HepG2 (cell line): ENCODE data around the gene ADAMTS2. TPM values are rescaled to one million over a fixed set of nuclear protein-coding genes. Genes with fewer than 3 reads are reported as not detected.

ENCODE experiments used
- ATAC-seq: fragments of 200-7000 bp; cut with Tn5 transposase; 3 replicates; pipeline ENCODE4 v1.9.1; 2020; ENCODE audit warnings: mild to moderate bottlenecking, moderate library complexity
- BruUV-seq: library from RNA; stranded (reverse); fragments of 400-500 nt; replicated peaks from 2 replicates; lab custom pipeline; 2021; lab: Mats Ljungman, UMichigan
- CTCF ChIA-PET: fragments of 300-600 bp; formaldehyde crosslinking; extraction: SDS; loops from one replicate; lab custom pipeline; 2021; ENCODE audit warnings: low total read pairs, inconsistent platforms, low intra/inter-chr PET ratio; lab: Yijun Ruan, JAX
- POLR2A ChIA-PET: fragments of 350-600 bp; sonication (Branson Sonifier 250); formaldehyde crosslinking; loops from one replicate; lab custom pipeline; 2020; ENCODE audit warnings: antibody characterized with exemption, inconsistent platforms; lab: Yijun Ruan, JAX
- DNase-seq: peaks from one replicate; pipeline ENCODE4 v3.0.0-alpha.2; 2015; ENCODE audit warnings: low spot score
- FAIRE-seq: peaks from 3 replicates; lab custom pipeline; 2011; peaks lifted over from hg19 to GRCh38; lab: Jason Lieb, UNC
- H2AFZ ChIP-seq: one replicate; pipeline ENCODE4 v1.6.1; 2011; ENCODE audit warnings: low read length, inconsistent platforms
- H3K27ac ChIP-seq: fragments of 300-600 bp; 3 replicates; pipeline ENCODE4 v1.8.0; 2011; ENCODE audit warnings: mixed run types, mild to moderate bottlenecking, mixed read lengths, low read length, inconsistent platforms; ENCODE audit not compliant: insufficient read depth; ENCODE audit errors: extremely low read length
- H3K27me3 ChIP-seq, 2 experiments: fragments of 200-600 bp in 1 of 2; 2 replicates in 1 of 2; 3 replicates in 1 of 2; pipeline versions ENCODE4 v1.6.0 to v1.8.0; 2011; ENCODE audit warnings: low read length in 2 of 2, mild to moderate bottlenecking in 2 of 2, moderate library complexity in 2 of 2, inconsistent platforms in 1 of 2; ENCODE audit not compliant: insufficient read depth in 2 of 2, control insufficient read depth in 1 of 2
- H3K36me3 ChIP-seq, 2 experiments: fragments of 200-600 bp in 1 of 2; replicated peaks in 1 of 2; 2 replicates in 1 of 2; 3 replicates in 1 of 2; pipeline versions ENCODE4 v1.5.1 to v1.8.0; 2011; ENCODE audit warnings: low read length in 2 of 2, inconsistent platforms in 1 of 2; ENCODE audit not compliant: insufficient read depth in 2 of 2, control insufficient read depth in 1 of 2
- H3K4me1 ChIP-seq: 2 replicates; pipeline ENCODE4 v1.5.1; 2012; ENCODE audit warnings: low read length, inconsistent platforms; ENCODE audit not compliant: insufficient read depth
- H3K4me2 ChIP-seq: 2 replicates; pipeline ENCODE4 v1.6.0; 2011; ENCODE audit warnings: low read depth, low read length, inconsistent platforms
- H3K4me3 ChIP-seq, 3 experiments: fragments of 200-600 bp in 1 of 3; sonication (generic), shearing (Covaris generic) in 1 of 3; replicated peaks in 1 of 3; 2 replicates each; pipeline ENCODE4 v1.5.1; 2011 to 2016; ENCODE audit warnings: low read length in 3 of 3, inconsistent platforms in 2 of 3, low read depth in 2 of 3, mild to moderate bottlenecking in 2 of 3, control low read depth in 1 of 3, mixed read lengths in 1 of 3; ENCODE audit not compliant: insufficient read depth in 1 of 3
- H3K79me2 ChIP-seq: one replicate; pipeline ENCODE4 v1.6.1; 2011; ENCODE audit warnings: low read length, inconsistent platforms; ENCODE audit not compliant: insufficient read depth
- H3K9ac ChIP-seq: 2 replicates; pipeline ENCODE4 v1.6.0; 2011; ENCODE audit warnings: mild to moderate bottlenecking, low read depth, low read length, inconsistent platforms; ENCODE audit not compliant: insufficient read depth
- H3K9me3 ChIP-seq: 2 replicates; pipeline ENCODE4 v1.5.1; 2012; ENCODE audit warnings: mild to moderate bottlenecking, low read length
- H4K20me1 ChIP-seq: 2 replicates; pipeline ENCODE4 v1.6.0; 2011; ENCODE audit warnings: inconsistent platforms, mild to moderate bottlenecking, low read length, moderate library complexity; ENCODE audit not compliant: insufficient read depth
- HMGXB4 ChIP-seq, 2 experiments: sonication (generic) in 1 of 2; formaldehyde crosslinking in 1 of 2; IDR thresholded peaks; 2 replicates each; pipeline versions ENCODE4 v1.4.0 to v1.6.1; 2018 to 2020; ENCODE audit warnings: missing genetic modification reagents in 2 of 2, borderline replicate concordance in 1 of 2, low read depth in 1 of 2, mild to moderate bottlenecking in 1 of 2, missing biosample characterization in 1 of 2
- KLF13 ChIP-seq: sonication (generic); formaldehyde crosslinking; IDR thresholded peaks from 2 replicates; pipeline ENCODE4 v1.4.0; 2020; ENCODE audit warnings: mild to moderate bottlenecking, missing genetic modification reagents
- KLF9 ChIP-seq: IDR thresholded peaks from 2 replicates; pipeline ENCODE4 v1.6.1; 2016; ENCODE audit warnings: low read depth
- NCOA5 ChIP-seq: sonication (generic); formaldehyde crosslinking; IDR thresholded peaks from 2 replicates; pipeline ENCODE4 v1.4.0; 2020; ENCODE audit warnings: missing genetic modification reagents
- NR2F1 ChIP-seq, 2 experiments: fragments of 450-650 bp in 1 of 2; formaldehyde crosslinking in 1 of 2; IDR thresholded peaks; 2 replicates each; pipeline versions ENCODE4 v1.5.0 to v1.6.1; 2016 to 2020; ENCODE audit warnings: mild to moderate bottlenecking in 1 of 2, missing compliant biosample characterization in 1 of 2, missing genetic modification reagents in 1 of 2, moderate library complexity in 1 of 2
- PAXIP1 ChIP-seq: sonication (generic); formaldehyde crosslinking; conservative IDR thresholded peaks from 2 replicates; pipeline ENCODE4 v1.4.0; 2020; ENCODE audit warnings: mild to moderate bottlenecking, missing genetic modification reagents, moderate library complexity
- RNF2 ChIP-seq: fragments of 450-650 bp; conservative IDR thresholded peaks from 2 replicates; pipeline ENCODE4 v1.6.1; 2016; ENCODE audit warnings: low read depth
- STAT5B ChIP-seq: sonication (generic); formaldehyde crosslinking; IDR thresholded peaks from 2 replicates; pipeline ENCODE4 v1.4.0; 2020; ENCODE audit warnings: missing genetic modification reagents
- ZMAT3 ChIP-seq: sonication (generic); formaldehyde crosslinking; conservative IDR thresholded peaks from 2 replicates; pipeline ENCODE4 v1.7.0; 2021; ENCODE audit warnings: missing genetic modification reagents
- ZNF180 ChIP-seq: sonication (generic); formaldehyde crosslinking; IDR thresholded peaks from 2 replicates; pipeline ENCODE4 v1.4.0; 2020; ENCODE audit warnings: low read depth, missing genetic modification reagents, borderline replicate concordance
- ZNF235 ChIP-seq: sonication (generic); formaldehyde crosslinking; IDR thresholded peaks from 2 replicates; pipeline ENCODE4 v1.8.1; 2023; ENCODE audit warnings: mild to moderate bottlenecking, missing genetic modification reagents, borderline replicate concordance
- ZNF276 ChIP-seq: sonication (generic); formaldehyde crosslinking; IDR thresholded peaks from 2 replicates; pipeline ENCODE4 v1.4.0; 2020; ENCODE audit warnings: mild to moderate bottlenecking, low read depth, missing genetic modification reagents
- ZNF451 ChIP-seq: sonication (generic); formaldehyde crosslinking; IDR thresholded peaks from 2 replicates; pipeline ENCODE4 v1.5.0; 2020; ENCODE audit warnings: mild to moderate bottlenecking, missing genetic modification reagents
- ZNF562 ChIP-seq: sonication (generic); formaldehyde crosslinking; IDR thresholded peaks from 2 replicates; pipeline ENCODE4 v1.8.0; 2022; ENCODE audit warnings: missing genetic modification reagents, borderline replicate concordance
- ZNF781 ChIP-seq: sonication (generic); formaldehyde crosslinking; IDR thresholded peaks from 2 replicates; pipeline ENCODE4 v1.5.1; 2020; ENCODE audit warnings: borderline replicate concordance, mild to moderate bottlenecking, missing genetic modification reagents; ENCODE audit errors: not compliant biosample characterization
- WGBS: methylation state at CpG from one replicate; pipeline ENCODE4 v1.1.6; 2017; ENCODE audit warnings: low lambda C conversion rate; 5-methylcytosine and 5-hydroxymethylcytosine counted together
- in situ Hi-C: cut with HindIII; loops from 2 replicates; pipeline ENCODE4 v1.10.0; 2017; ENCODE audit warnings: low pct_unique_long_range_greater_than_20kb; ENCODE audit not compliant: extremely low pct_ligation_motif_present
- intact Hi-C: fragments of 100-400 bp; cut with micrococcal nuclease; formaldehyde crosslinking; loops from one replicate; pipeline ENCODE4 v1.10.0; 2022; ENCODE audit not compliant: unreplicated experiment
- polyA plus RNA-seq, 8 experiments: library from polyadenylated mRNA; depleted of rRNA in 3 of 8; stranded (reverse) in 7 of 8; unstranded in 1 of 8; fragments of >200 nt; fragmentation: Illumina TruSeq in 4 of 8; extraction: Trizol in 4 of 8; gene quantifications; 2 replicates each; pipeline versions ENCODE4 v1.2.1 to v1.2.3, GENCODE V29; 2011 to 2016; ENCODE audit warnings: low read depth in 4 of 8, missing spikeins in 1 of 8, mixed read lengths in 1 of 8; ENCODE audit not compliant: insufficient read depth in 1 of 8
- total RNA-seq, 5 experiments: library from RNA; depleted of rRNA; stranded (reverse); fragments of >200 nt; fragmentation: Illumina TruSeq; extraction: Trizol; gene quantifications; 2 replicates each; pipeline ENCODE4 v1.2.3, GENCODE V29; 2016; ENCODE audit warnings: low read depth in 1 of 5

The ADAMTS2 gene
- total and polyA plus RNA-seq, 2 of the 13 experiments (the other 11 are each of a cell fraction or from before 2014, with no cell fraction given): 0.24 to 3.5 TPM

- in situ Hi-C loops: no loop called here
- ChIA-PET CTCF (no interaction called here), POLR2A (no interaction called here)
- no TSS peak for BruUV-seq
- no peaks in the 10 kb centered on the region for H3K4me1 ChIP-seq
- ATAC-seq (no peak; the same call in 2 of the 3 replicates), FAIRE-seq (no peak), DNase-seq (no peak)
- H3K27ac ChIP-seq: no peak overlapping the region
- H2AFZ ChIP-seq: no peak overlapping the region
- no peak overlapping the region for H3K9ac ChIP-seq
- no peaks in the 10 kb centered on the region for H3K36me3 ChIP-seq
- 50% methylated on average over 22 of the region's 23 CpGs for WGBS
- no peaks in the 10 kb centered on the region for H3K9me3 ChIP-seq
- no peak overlapping the region for H3K4me2 ChIP-seq
- intact Hi-C loops: no loop called here
- no peak for TF ChIP-seq KLF13 (CRISPR knock-in tag)
- no peak for TF ChIP-seq KLF9 (CRISPR knock-in tag)
- no peak for TF ChIP-seq ZNF781 (CRISPR knock-in tag)
- TF ChIP-seq ZNF276 (CRISPR knock-in tag): no peak
- no peak for TF ChIP-seq STAT5B (CRISPR knock-in tag)
- TF ChIP-seq ZMAT3 (CRISPR knock-in tag): no peak
- TF ChIP-seq ZNF235: no peak
- TF ChIP-seq HMGXB4 (CRISPR knock-in tag; IDR thresholded peaks at IDR 0.05; ENCODE audit: borderline replicate concordance in 1 of 2, low read depth in 1 of 2): no peak
- TF ChIP-seq PAXIP1: no peak
- no peak for TF ChIP-seq RNF2
- no peak for TF ChIP-seq NCOA5 (CRISPR knock-in tag)
- TF ChIP-seq NR2F1 (CRISPR knock-in tag; IDR thresholded peaks at IDR 0.05): no peak
- TF ChIP-seq ZNF451: no peak
- no peak for TF ChIP-seq ZNF562 (CRISPR knock-in tag)
- no peak for TF ChIP-seq ZNF180 (CRISPR knock-in tag)
- H3K79me2 ChIP-seq: no peaks in the 10 kb centered on the region
- no peak overlapping the region for H3K4me3 ChIP-seq
- peaks cover 0 to 3% of the 10 kb centered on the region in 2 experiments; a peak in 3 of 5 replicates for H3K27me3 ChIP-seq
- no peaks in the 10 kb centered on the region for H4K20me1 ChIP-seq
Measured at GRCh38 chr5:179284751-179285631, 60.3 kb downstream of the ADAMTS2 start.
